ENCODE results near the gene GPR150. TPM values are rescaled to one million over a fixed set of nuclear protein-coding genes. Genes with fewer than 3 reads are reported as not detected.

The GPR150 gene
- total RNA-seq, 2 experiments from 2014 or later, result 0.60 to 0.75 TPM

DNA sequence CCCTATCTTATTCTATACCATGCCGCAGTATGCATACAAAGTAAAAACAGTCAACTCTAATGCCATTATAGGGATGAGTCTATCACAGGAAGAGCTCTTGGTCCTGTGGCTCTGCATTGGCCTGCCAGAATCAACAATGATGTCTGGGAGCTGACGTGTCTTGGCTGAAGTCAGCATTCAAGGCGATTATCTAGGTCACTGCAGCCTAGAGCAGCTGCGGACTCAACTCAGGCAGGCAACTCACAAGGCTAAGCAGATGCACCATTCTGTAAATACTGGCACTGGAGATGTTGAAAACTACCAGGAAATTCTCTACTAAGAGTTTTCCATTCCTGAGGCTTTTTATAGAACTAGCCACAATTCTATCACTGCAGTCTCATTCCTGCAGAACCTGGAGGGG is 49.7 kb downstream of the GPR150 start:
- Histone ChIP-seq H3K4me3 (ENCODE audit: low read length) (no peak overlapping the region), H3K4me1 (ENCODE audit: insufficient read depth, low read length) (no peaks in the 10 kb centered on the region), H3K27ac (ENCODE audit: low read depth in 1 of 2, low read length in 2 of 2) (no peak overlapping the region), H3K27me3 (ENCODE audit: control insufficient read depth in 1 of 2, insufficient read depth in 2 of 2, low read length in 2 of 2) (no peaks in the 10 kb centered on the region), H3K36me3 (ENCODE audit: insufficient read depth, low read length) (no peaks in the 10 kb centered on the region), H3K9me3 (ENCODE audit: control insufficient read depth in 1 of 2, insufficient read depth in 1 of 2, low read length in 2 of 2) (no peaks in the 10 kb centered on the region)
- DNase-seq, result no peak
- CTCF ChIA-PET, result no interaction called here
- Mint-ChIP-seq H3K27me3 (no peaks in the 10 kb centered on the region), H3K36me3 (ENCODE audit: low read depth) (no peaks in the 10 kb centered on the region), H3K9me3 (no peaks in the 10 kb centered on the region), H3K4me3 (no peak overlapping the region), H3K4me1 (ENCODE audit: low read depth) (no peaks in the 10 kb centered on the region), H3K27ac (no peak overlapping the region)
- no peak for ATAC-seq (ENCODE audit: poor library complexity)
- intact Hi-C loops (cut with DNase I, micrococcal nuclease), result loop anchor here (5.0 to 10.0 kb wide), 2 partner anchors 58 to 665 kb away; no protein-coding TSS in a partner anchor
- POLR2A ChIA-PET, result no interaction called here
- TF ChIP-seq, protein P1, sequence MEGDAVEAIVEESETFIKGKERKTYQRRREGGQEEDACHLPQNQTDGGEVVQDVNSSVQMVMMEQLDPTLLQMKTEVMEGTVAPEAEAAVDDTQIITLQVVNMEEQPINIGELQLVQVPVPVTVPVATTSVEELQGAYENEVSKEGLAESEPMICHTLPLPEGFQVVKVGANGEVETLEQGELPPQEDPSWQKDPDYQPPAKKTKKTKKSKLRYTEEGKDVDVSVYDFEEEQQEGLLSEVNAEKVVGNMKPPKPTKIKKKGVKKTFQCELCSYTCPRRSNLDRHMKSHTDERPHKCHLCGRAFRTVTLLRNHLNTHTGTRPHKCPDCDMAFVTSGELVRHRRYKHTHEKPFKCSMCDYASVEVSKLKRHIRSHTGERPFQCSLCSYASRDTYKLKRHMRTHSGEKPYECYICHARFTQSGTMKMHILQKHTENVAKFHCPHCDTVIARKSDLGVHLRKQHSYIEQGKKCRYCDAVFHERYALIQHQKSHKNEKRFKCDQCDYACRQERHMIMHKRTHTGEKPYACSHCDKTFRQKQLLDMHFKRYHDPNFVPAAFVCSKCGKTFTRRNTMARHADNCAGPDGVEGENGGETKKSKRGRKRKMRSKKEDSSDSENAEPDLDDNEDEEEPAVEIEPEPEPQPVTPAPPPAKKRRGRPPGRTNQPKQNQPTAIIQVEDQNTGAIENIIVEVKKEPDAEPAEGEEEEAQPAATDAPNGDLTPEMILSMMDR (IDR thresholded peaks at IDR 0.05), result no peak

DNA sequence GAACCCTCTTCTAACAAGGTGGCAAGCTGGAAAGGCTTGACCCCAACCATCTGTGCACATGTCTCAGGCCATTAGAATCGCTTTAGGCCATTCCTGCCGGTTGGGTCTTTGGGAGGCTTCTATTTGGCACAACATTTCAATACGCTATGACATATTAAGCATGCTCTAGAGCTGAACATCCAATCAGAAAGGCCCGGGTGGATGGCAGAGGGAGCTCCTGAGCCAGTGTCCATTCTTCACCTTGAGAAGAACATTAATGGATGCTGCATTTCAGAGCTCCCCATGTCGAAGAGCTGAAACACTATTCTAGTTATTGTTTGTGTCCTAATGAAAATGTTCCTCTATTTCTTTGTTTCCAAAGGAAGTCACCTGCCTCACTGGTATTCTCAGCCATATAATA is 50.1 kb downstream of the GPR150 start:
- Mint-ChIP-seq H3K9me3 (no peaks in the 10 kb centered on the region), H3K27ac (no peak overlapping the region), H3K4me1 (ENCODE audit: low read depth) (no peaks in the 10 kb centered on the region), H3K36me3 (ENCODE audit: low read depth) (no peaks in the 10 kb centered on the region), H3K4me3 (no peak overlapping the region), H3K27me3 (no peaks in the 10 kb centered on the region)
- intact Hi-C loops (cut with DNase I, micrococcal nuclease), result loop anchor here (5.0 to 10.0 kb wide), 2 partner anchors 57 to 665 kb away; no protein-coding TSS in a partner anchor
- ATAC-seq (ENCODE audit: poor library complexity), result no peak
- no peaks in the 10 kb centered on the region for H3K4me1 ChIP-seq (ENCODE audit: insufficient read depth, low read length)
- H3K36me3 ChIP-seq (ENCODE audit: insufficient read depth, low read length), result no peaks in the 10 kb centered on the region
- no peak overlapping the region for H3K4me3 ChIP-seq (ENCODE audit: low read length)
- POLR2A ChIA-PET, result no interaction called here
- H3K27ac ChIP-seq (ENCODE audit: low read depth in 1 of 2, low read length in 2 of 2), result no peak overlapping the region
- DNase-seq, result no peak
- CTCF ChIA-PET, result no interaction called here
- TF ChIP-seq, protein P1 (IDR thresholded peaks at IDR 0.05), result no peak
- H3K9me3 ChIP-seq (ENCODE audit: control insufficient read depth in 1 of 2, insufficient read depth in 1 of 2, low read length in 2 of 2), result no peaks in the 10 kb centered on the region
- H3K27me3 ChIP-seq (ENCODE audit: control insufficient read depth in 1 of 2, insufficient read depth in 2 of 2, low read length in 2 of 2), result no peaks in the 10 kb centered on the region

DNA sequence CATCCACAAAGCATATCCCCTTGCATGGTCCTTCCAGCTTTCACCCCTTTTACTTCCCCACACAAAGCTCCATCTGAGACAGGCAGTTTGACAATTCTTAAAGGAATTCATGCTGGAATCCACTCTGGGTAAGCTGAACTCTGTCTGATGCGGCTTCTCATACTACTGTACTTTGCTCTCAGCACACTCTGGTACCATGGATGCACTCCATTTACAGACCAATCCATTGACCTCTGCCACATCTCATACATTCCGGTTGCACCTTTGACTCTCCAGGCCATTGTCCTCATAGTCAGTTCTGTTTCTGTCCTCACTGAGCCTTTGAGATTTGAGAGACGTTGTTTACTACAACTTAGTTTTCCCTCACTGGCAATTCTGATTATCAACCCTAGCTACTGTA is 50.7 kb downstream of the GPR150 start:
- no peak for ATAC-seq (ENCODE audit: poor library complexity)
- intact Hi-C loops (cut with DNase I, micrococcal nuclease), result no loop called here

More for the DNA sequence above, 50.7 kb downstream of the GPR150 start:
- ChIA-PET CTCF (no interaction called here), POLR2A (interaction anchor here (0.6 kb wide), 1 partner anchor 34 kb away, joined by 3 read pairs; no protein-coding TSS in a partner anchor)
- Histone ChIP-seq H3K27ac (ENCODE audit: low read depth in 1 of 2, low read length in 2 of 2) (no peak overlapping the region), H3K9me3 (ENCODE audit: control insufficient read depth in 1 of 2, insufficient read depth in 1 of 2, low read length in 2 of 2) (no peaks in the 10 kb centered on the region), H3K4me3 (ENCODE audit: low read length) (no peak overlapping the region), H3K4me1 (ENCODE audit: insufficient read depth, low read length) (no peaks in the 10 kb centered on the region), H3K36me3 (ENCODE audit: insufficient read depth, low read length) (no peaks in the 10 kb centered on the region), H3K27me3 (ENCODE audit: control insufficient read depth in 1 of 2, insufficient read depth in 2 of 2, low read length in 2 of 2) (no peaks in the 10 kb centered on the region)
- TF ChIP-seq, protein P1 (IDR thresholded peaks at IDR 0.05), result no peak
- no peak for DNase-seq
- no peaks in the 10 kb centered on the region for H3K27me3 Mint-ChIP-seq
- no peaks in the 10 kb centered on the region for H3K36me3 Mint-ChIP-seq (ENCODE audit: low read depth)
- no peak overlapping the region for H3K27ac Mint-ChIP-seq
- H3K4me3 Mint-ChIP-seq, result no peak overlapping the region
- no peaks in the 10 kb centered on the region for H3K9me3 Mint-ChIP-seq
- no peaks in the 10 kb centered on the region for H3K4me1 Mint-ChIP-seq (ENCODE audit: low read depth)

Other genes with a start within 250 kb of the GPR150 start
- not detected for gene FAM81B, start 228.7 kb upstream of the GPR150 start, total RNA-seq
- 10 to 100 TPM; 63.8 to 65.2 TPM for gene SKIC3, start 65.1 kb upstream of the GPR150 start, total RNA-seq
- 1 to 10 TPM; 2.2 to 2.7 TPM for gene ARSK, start 65.0 kb upstream of the GPR150 start, total RNA-seq
- gene RFESD, start 26.7 kb downstream of the GPR150 start, total RNA-seq, result 1 to 10 TPM; 1.3 to 1.5 TPM
- gene SPATA9, start 62.9 kb downstream of the GPR150 start, total RNA-seq, result not detected
- gene RHOBTB3, start 111.2 kb downstream of the GPR150 start, total RNA-seq, result 1 to 10 TPM; 3.8 to 4.3 TPM
- gene GLRX, start 202.6 kb downstream of the GPR150 start, total RNA-seq, result 10 to 100 TPM; 16.9 to 18.7 TPM